ENCODE data around the gene TFF2. TPM values are rescaled to one million over a fixed set of nuclear protein-coding genes. Genes with fewer than 3 reads are reported as not detected.

The TFF2 gene
- total and polyA plus RNA-seq, 2 of the 4 experiments (the other 2 are of a cell fraction) = not detected

DNA sequence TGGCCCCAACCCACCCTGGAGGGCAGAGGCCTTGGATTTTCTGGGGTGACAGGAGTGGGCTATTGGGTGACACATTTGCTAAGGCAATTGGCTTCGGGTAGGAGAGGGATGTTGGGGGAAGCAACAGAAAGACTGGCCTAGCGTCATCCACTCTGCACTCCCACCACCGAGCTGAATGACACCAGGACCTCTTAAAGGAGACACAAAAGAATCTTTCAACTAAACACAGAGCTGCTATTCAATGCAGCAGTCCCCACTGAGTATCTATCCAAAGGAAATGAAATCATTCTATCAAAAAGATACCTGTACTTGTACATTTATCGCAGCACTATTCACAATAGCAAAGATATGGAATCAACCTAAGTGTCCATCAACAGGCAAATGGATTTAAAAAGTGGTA lies 6.2 kb downstream of the TFF2 start:
- CTCF ChIA-PET = no interaction called here

More for the DNA sequence above, 6.2 kb downstream of the TFF2 start:
- H3K79me1 ChIP-seq (ENCODE audit: low read depth in 1 of 2, low read length in 2 of 2) = no peaks in the 10 kb centered on the region
- no peak overlapping the region for H2AK9ac ChIP-seq (replicated peaks; ENCODE audit: low read depth, low read length, poor library complexity)
- H3K27ac ChIP-seq (ENCODE audit: insufficient read depth, low read length) = no peak overlapping the region
- H3K23ac ChIP-seq (ENCODE audit: low read depth, low read length) = no peak overlapping the region
- H3K9me3 ChIP-seq (ENCODE audit: control insufficient read depth, insufficient read depth, low read length) = no peaks in the 10 kb centered on the region
- DNase-seq = no peak
- POLR2A ChIA-PET (ENCODE audit: unreplicated experiment) = no interaction called here
- no peak overlapping the region for H2BK15ac ChIP-seq (ENCODE audit: low read depth, low read length)
- H2BK5ac ChIP-seq (ENCODE audit: low read depth, low read length, poor library complexity, severe bottlenecking) = no peak overlapping the region
- ATAC-seq (ENCODE audit: low read depth) = no peak
- no peak overlapping the region for H4K5ac ChIP-seq (ENCODE audit: low read depth, low read length)
- H2AFZ ChIP-seq (replicated peaks; ENCODE audit: low read length, poor library complexity) = no peak overlapping the region
- intact Hi-C loops (cut with micrococcal nuclease) (no loop called here), in situ Hi-C loops (cut with MboI; ENCODE audit: low sequenced_read_pairs) (no loop called here), dilution Hi-C loops (cut with HindIII; ENCODE audit: low sequenced_read_pairs, unreplicated experiment) (no loop called here)
- no peak overlapping the region for H2BK120ac ChIP-seq (ENCODE audit: low read depth, low read length)
- H3K4me1 ChIP-seq (ENCODE audit: control insufficient read depth, insufficient read depth, low read length) = no peaks in the 10 kb centered on the region
- H2AK5ac ChIP-seq (ENCODE audit: low read depth, low read length) = no peak overlapping the region
- no peak overlapping the region for H3K56ac ChIP-seq (ENCODE audit: extremely low read depth, insufficient read depth, low read length)
- TF ChIP-seq RAD21 (IDR thresholded peaks at IDR 0.05; ENCODE audit: low read length) (no peak), CTCF (conservative IDR thresholded peaks at IDR 0.05; ENCODE audit: low read depth, low read length) (no peak), MAZ (IDR thresholded peaks at IDR 0.05; ENCODE audit: borderline replicate concordance, low read depth, low read length) (no peak), BHLHE40 (IDR thresholded peaks at IDR 0.05; ENCODE audit: low read depth, low read length) (no peak), USF2 (IDR thresholded peaks at IDR 0.05; ENCODE audit: low read depth, low read length) (no peak), RFX5 (IDR thresholded peaks at IDR 0.05; ENCODE audit: low read depth, low read length) (no peak)
- TF ChIP-seq, protein P1, sequence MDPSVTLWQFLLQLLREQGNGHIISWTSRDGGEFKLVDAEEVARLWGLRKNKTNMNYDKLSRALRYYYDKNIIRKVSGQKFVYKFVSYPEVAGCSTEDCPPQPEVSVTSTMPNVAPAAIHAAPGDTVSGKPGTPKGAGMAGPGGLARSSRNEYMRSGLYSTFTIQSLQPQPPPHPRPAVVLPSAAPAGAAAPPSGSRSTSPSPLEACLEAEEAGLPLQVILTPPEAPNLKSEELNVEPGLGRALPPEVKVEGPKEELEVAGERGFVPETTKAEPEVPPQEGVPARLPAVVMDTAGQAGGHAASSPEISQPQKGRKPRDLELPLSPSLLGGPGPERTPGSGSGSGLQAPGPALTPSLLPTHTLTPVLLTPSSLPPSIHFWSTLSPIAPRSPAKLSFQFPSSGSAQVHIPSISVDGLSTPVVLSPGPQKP (IDR thresholded peaks at IDR 0.05; ENCODE audit: borderline replicate concordance, low read depth, low read length) = no peak
- no peak overlapping the region for H3K18ac ChIP-seq (ENCODE audit: low read depth, low read length)
- H4K20me1 ChIP-seq (ENCODE audit: insufficient read depth, low read length) = no peaks in the 10 kb centered on the region
- no peak overlapping the region for H4K8ac ChIP-seq (ENCODE audit: low read depth in 2 of 2, low read length in 2 of 2)
- H3K14ac ChIP-seq (replicated peaks; ENCODE audit: low read depth, low read length) = no peak overlapping the region
- H3K4me3 ChIP-seq (ENCODE audit: insufficient read depth, low read depth, low read length) = no peak overlapping the region
- no peak overlapping the region for H4K91ac ChIP-seq (ENCODE audit: insufficient read depth, low read depth, low read length)
- no TSS peak for BruUV-seq (replicated peaks)
- 0% methylated on average over 1 of the region's 4 CpGs; no CpG with 5 or more reads in 1 of the 2 experiments for WGBS, 2 experiments (ENCODE audit: extremely low coverage in 2 of 2, insufficient read length in 1 of 2)
- H3K9me1 ChIP-seq (ENCODE audit: insufficient read depth, low read length) = no peaks in the 10 kb centered on the region; the same call in 1 of the 2 replicates
- no peaks in the 10 kb centered on the region for H3K36me3 ChIP-seq (ENCODE audit: control insufficient read depth, insufficient read depth, low read length)
- H3K27me3 ChIP-seq (ENCODE audit: control insufficient read depth, insufficient read depth, low read length) = peaks cover 11% of the 10 kb centered on the region
- no peak overlapping the region for H3K4me2 ChIP-seq (ENCODE audit: low read depth, low read length)
- no peak overlapping the region for H2BK20ac ChIP-seq (ENCODE audit: low read depth, low read length)
- no peak overlapping the region for H3K4ac ChIP-seq (ENCODE audit: low read depth, low read length)
- H3K9ac ChIP-seq (ENCODE audit: low read depth, low read length) = no peak overlapping the region
